GM18870 (cell line): Measurements from ENCODE around the gene GRM1.
A peak's percentile ranks its signal among the peaks of the same experiment; 100 is the strongest.
"Not testable (repeated sequence)": the region's sequence is repeated elsewhere in the genome, so short reads cannot be mapped to it uniquely, and the experiment has no call there.

Experiments used
- ATAC-seq: cut with Tn5 transposase; IDR thresholded peaks from one replicate; pipeline ENCODE4 v1.9.1; 2021; ENCODE audit warnings: moderate library complexity; ENCODE audit not compliant: unreplicated experiment

The GRM1 gene

DNA sequence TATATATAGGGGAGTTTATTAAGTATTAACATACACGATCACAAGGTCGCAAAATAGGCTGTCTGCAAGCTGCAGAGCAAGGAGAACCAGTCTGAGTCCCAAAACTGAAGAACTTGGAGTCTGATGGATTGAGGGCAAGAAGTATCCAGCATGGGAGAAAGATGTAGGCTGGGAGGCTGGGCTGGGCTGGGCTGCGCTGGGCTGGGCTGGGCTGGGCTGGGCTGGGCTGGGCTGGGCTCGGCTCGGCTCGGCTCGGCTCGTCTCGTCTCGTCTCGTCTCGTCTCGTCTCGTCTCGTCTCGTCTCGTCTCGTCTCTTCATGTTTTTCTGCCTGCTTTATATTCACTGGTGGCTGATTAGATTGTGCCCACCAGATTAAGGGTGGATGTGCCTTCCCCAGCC, 238.6 kb downstream of the GRM1 start:
- ATAC-seq, result no peak

DNA sequence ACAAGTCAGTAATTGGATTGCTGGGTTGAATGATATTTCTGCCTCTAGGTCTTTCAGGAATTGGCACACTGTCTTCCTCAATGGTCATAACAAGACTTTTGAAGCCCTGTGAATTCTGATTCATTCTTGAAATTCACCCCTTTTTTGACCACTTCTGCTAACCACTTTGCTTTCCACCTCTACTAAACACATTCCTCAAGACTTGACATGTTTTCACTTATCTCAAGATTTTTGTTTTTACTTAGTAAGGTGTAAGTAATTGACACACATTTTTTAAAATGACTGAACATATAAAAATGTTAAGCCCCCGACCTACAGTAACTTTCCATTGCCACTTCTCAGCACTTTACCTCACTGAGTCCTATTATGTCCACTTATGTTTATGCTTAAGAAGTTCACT, 239.1 kb downstream of the GRM1 start:
- no peak for ATAC-seq

DNA sequence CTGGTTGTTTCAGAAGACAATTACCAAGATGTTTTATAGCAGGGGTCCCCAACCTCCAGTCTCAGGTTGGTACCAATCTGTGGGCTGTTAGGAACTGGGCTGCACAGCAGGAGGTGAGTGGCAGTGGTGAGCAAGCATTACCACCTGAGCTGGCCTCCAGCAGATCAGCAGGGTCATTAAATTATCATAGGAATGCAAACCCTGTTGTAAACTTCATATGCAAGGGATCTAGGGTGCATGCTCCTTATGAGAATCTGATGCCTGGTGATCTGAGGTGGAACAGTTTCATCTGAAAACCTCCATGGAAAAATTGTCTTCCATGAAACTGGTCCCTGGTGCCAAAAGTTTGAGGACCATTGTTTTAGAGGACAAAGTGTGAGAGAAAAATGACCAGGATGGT, 240.6 kb downstream of the GRM1 start:
- ATAC-seq, result no peak

DNA sequence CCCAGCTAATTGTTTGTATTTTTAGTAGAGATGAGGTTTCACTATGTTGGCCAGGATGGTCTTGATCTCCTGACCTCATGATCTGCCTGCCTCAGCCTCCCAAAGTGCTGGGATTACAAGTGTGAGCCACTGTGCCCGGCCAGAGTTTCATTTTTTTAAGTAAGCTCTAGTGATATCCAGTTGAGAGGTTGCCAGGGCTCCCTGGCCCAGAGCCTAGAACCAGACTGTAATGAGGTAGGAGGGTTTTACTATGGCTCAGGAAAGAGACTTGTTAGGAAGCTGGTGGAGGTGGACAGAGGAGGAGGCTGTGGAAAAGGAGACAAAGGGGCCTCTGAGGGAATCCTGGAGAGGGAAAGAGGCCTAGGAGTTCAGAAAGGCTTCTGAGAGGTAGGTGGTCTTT, 242.3 kb downstream of the GRM1 start:
- not testable (repeated sequence) for ATAC-seq

DNA sequence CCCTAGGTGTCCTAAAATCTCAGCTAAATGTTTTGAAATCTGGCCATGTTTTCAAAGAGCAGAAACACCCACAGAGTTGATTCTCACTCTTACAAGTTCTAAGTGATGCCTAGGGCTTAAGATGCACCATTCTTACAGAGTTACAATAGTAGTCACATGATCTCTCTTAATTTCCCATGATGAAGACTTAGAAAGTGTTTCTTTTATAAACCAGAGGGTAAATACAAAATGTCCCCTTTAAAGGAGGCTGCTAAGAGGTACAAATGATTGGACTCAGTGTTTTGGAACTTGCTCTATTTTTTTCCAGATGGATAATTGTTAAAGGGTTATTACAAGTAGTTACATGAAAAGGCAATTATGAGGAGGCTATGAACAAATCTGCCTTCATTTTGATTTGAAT, 244.6 kb downstream of the GRM1 start:
- ATAC-seq, result no peak

DNA sequence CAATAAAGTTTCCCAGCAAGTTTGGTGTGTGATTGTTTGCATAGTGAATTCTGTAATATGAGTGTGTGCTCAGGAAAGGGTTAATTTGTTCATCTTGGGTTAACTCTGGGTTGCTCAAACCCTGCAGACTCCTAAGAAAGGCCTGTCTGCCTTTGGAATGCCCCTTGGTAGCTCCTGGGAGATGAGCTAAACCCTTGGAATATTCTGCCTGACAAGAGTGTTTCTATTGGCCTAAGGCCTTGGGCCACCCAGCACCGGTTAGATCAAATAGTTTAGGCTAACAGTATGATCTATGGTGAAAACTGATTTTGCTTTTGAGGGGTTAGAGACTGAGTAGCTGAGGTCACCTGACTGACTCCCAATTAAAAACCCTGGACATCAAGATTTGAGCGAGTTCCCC, 248.3 kb downstream of the GRM1 start:
- ATAC-seq, result no peak

DNA sequence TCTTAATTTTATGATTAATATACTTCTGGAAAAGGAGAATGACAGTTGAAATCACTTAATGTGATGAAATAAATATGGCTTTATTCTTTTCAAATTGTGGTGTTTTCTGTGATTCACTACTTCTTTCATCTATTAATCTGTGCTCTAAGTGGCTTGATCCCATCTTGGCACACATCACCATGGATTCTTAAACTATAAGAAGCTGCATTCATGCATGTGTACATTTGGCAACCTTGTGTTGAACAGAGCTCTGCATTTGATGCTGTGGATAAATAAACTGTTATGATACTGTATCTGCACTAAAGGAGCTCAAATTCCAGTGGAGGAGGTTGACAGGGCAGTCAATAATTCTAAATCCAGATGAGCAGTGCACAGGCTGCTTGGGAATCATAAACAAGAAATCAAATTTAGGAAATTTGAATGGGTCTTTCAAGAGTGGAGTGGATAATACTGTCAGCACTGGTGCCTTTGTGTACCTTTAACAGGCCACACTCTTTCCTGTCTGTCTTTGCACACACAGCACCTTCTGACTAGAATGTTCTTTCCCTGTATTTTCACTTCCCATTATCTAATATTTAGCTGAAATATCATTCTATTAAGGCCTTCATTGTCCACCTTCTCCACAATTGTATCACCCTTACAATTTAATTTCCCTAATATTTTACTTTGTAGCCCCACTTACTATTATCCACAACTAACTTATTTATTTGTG, 252.9 kb downstream of the GRM1 start:
- peak; percentile 53 for ATAC-seq

DNA sequence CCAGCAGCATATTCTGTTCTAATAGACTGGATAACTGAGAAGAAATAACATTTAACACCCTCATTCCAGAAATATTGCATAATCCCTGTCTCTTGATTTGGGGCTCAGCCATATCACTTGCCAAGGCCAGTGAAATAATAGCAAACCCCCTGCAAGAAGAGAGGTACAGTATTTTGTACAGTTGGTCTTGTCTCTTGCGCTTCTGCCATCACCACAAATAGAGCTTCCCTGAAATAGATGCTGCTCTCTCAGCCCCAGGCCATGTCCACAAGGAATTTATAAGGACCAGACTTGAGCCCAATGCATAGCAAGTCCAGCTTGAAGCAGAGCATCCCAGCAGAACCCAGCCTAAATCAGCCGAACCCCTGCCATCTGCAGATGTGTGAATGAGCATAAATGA, 254.0 kb downstream of the GRM1 start:
- no peak for ATAC-seq

DNA sequence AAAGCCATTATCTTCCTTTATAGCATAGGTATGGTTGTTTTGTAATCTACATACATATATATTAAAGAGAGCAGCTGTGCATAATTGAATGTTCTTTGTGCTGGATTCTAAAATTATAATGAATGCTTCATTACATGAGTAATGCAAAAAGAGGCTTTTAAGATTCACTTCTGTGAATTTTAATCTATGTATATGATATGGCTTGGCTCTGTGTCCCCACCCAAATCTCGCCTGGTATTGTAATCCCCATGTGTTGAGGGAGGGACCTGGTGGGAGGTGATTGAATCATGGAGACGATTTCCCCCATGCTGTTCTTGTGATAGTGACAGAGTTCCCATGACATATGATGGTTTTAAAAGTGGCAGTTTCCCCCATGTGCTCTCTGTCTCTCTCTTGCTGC, 255.4 kb downstream of the GRM1 start:
- no peak for ATAC-seq

DNA sequence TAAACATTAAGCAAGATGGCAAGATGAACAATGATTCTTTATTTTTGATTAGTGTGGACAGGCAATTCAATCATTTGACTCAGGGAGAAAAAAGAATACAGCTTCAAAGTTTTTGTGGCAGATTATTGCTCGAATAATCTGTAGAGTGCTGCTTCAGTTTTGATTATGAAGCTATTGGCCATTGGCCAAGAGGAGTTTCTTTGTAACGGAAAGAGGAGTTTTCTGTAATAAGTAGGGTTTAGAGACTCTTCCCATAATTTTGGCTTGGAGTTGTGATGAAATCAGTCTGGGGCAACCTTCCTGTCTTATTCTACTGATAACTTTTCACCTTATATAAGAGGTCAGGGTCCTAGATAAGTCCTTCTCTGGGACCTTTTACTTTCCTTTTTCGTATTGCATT, 258.1 kb downstream of the GRM1 start:
- ATAC-seq, result no peak

DNA sequence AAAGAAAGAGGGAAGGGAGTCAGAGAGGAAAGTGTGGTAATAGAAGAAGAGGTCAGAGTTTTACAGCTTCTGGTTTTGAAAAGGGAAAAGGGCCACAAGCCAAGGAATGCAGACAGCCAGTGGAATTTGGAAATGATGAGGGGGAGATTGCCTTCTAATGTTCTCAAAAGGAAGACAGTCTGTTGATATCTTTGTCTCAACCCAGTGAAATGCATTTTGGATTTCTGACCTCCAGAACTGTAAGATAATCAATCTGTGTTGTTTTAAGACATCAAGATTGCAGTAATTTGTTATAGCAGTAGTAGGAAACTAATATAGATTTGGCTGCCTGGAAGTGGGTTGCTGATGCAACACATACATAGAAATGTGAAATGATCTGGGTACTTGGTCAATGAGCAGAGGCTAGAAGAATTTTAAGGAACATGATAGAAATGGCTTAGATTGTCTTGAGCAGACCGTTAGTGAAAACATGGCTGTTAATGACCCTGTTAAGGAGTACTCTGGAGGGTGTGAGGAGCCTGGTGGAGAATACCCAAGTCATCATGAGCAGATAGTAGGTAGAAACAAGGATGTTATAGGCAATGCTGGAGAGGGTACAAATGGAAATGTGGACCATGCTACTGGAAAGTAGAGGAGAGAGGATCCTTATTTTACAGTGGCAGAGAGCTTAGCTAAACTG, 259.0 kb downstream of the GRM1 start:
- no peak for ATAC-seq

DNA sequence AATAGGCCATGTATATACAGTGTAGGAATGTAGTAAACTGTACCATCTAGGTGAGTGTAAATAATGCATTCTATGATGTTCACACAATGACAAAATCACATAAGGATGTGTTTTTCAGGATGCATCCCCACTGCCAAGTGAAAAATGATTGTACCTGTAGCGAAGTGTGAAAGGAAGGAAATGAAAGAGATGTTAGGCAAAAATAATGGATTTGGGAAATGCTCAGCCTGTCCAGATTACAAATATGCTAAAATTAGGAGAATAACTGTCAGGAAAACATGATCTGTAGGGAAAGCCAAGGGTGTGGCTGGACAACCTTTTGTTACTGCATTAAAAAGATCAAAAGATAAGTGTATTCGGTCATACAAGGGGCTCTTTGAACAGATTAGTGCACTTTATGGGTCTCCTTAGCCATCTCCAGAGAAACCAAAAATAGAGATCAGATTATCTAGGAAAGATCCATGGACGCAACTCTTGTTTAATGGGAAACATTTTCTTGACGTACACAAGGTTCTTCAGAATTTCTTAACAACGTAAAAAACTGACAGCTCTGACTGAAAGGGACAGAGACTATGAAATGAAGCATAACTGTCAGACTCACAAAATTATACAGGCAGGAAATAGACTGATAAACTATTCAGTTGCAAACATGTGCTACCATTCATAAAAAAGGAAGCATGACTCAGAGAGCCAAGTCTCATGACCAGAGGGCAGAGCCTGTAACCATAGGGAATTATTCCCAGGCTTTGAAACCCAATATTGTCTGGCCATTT, 261.1 kb downstream of the GRM1 start:
- no peak for ATAC-seq

DNA sequence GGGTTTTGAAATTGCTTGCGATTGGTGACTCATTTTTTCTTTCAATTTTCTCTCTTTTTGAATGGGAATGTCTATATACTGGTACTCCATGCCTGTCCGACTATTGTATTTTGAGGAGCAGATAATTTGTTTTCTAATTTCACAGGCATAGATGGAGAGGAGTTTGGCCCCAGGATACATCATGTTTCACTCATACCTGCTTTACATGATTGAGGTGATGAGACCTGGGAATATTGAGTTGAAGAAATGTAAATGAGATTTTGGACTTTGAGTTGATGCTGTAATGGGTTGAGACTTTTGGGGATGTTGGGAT, 261.7 kb downstream of the GRM1 start:
- no peak for ATAC-seq

DNA sequence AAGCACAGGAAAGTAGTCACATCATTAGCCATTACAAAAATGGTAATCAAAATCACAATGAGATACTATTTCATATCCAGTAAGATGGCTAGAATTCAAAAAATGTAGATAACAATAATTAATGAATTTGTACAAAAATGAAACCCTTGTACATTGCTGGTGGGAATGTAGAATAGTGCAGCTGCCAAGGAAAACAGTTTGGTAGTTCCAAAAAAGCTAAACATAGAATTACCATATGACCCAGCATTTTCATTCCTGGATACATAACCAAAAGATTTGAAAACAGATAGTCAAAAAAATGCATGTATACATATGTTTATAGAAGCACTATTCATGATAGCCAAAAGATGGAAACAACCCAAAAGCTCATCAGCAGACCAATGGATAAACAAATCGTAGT, 263.6 kb downstream of the GRM1 start:
- no peak for ATAC-seq

DNA sequence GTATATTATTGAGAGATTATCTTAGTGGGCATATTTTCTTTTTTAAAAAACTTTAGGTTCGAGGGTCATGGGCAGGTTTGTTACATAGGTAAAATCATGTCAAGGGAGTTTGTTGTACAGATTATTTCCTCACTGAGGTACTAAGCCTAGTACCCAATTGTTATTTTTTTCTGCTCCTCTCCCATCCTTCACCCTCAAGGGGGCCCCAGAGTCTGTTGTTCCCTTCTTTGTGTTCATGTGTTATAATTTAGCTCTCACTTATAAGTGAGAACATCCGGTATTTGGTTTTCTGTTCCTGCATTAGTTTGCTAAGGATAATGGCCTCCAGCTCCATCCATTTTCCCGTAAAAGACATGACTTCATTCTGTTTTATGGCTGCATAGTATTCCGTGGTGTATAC, 266.8 kb downstream of the GRM1 start:
- no peak for ATAC-seq

DNA sequence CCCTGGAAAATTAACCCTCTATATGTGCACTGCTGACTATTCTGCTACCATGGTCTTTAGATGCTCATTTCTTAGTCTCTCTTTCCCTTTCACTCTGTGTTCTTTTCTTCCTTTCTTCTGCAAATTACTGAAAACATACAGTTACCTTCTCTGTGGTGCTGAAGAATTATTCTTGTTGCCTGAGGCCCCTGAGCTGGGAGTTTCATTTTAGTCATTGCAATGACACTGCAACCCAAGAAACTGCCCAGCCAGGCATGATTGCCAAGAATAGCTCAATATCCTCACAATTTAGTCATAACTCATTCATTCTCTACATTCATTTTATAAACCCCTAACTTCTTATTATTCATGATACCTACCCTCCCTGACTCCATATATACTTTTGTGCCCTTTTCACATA, 269.0 kb downstream of the GRM1 start:
- ATAC-seq, result peak; percentile 55

DNA sequence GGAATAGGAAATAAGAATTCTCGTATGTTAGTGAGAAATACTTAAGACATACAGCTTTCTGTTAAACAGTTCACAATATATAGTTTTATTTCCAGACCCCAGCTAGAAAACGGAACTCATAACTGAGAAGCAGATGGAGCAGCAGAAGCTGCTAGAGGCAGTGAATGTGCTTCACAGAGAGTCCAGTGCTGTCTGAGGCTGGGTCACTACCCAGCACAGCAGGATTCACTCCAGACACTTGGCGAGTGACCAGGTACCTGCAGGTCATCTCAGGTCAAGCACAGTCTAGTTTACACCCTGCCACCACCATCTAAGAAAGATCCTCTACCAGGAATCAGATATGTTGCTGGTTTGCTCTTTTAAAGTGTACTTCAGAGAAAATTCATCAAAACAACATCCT, 271.7 kb downstream of the GRM1 start:
- no peak for ATAC-seq

DNA sequence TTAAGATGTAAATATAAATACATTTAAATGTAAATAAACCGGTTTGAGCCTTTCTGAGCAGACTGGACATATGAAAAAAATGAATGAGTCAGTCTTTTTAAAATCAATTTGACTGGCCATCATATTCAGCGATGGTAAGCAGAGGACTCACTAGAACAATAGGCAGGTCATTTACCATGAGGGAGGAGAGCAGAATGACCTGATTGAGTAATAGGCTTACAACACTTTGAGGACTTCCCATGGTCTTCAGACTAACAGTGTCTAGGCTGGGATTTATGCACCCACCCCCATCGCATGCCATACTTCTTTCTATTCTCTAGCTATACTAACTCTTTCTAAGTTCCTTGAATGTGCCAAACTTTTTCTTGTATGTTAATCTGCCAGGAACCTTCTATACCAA, 272.9 kb downstream of the GRM1 start:
- no peak for ATAC-seq

DNA sequence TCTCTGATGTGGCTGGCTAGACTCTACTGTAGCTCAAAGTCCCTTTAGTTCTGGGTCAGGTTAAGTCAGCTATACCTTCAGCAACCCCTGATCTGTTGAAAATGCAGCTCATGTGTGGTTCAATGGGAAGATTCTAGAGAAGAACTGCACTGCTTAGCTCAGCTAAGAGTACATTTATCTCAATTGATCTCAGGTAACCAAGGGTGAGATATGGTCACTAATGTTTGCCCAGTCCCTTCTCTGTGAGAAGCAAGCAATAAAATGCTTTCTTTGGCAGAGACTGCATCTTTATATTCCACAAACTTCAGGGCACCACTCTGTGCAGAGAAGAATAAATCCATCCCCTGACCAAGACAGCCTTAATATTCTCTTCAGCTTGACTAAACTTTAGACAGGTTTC, 274.1 kb downstream of the GRM1 start:
- no peak for ATAC-seq

DNA sequence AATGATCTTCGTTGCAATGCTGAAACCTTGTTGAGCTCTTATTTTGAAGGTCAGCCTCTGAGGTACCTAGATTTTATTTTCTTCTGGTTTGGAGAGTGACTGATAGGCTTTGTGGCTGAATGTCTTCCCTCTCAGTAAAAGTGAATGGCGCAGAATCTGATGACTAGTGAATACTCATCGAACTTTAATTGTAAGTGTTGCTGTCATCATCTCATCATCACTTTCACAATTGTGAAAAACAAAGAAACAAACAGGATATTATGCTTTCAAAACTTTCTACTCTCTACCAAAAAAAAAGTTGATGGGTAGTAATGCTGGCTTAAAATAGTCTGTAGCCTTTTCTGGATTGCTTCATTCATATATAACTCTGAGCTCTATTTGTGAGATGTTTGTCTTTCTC, 275.3 kb downstream of the GRM1 start:
- no peak for ATAC-seq

DNA sequence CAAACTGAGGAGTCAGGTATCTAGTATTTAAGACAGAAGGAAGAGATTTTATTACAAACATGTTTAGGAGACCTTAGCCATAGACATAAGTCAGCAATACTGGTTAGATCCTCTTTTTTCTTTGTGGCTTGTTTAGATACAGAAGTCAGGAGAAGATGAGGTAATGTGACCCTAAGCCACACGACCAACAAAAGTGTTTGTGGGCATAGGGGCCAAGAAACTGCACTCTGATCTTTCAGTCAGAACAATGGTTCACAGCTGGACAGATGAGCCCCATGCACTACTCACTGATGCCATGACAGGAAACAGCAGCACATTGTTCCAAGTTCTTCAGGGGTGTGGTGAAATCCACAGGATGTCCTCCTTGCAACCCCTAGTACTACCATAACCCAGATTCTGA, 276.2 kb downstream of the GRM1 start:
- ATAC-seq, result no peak

DNA sequence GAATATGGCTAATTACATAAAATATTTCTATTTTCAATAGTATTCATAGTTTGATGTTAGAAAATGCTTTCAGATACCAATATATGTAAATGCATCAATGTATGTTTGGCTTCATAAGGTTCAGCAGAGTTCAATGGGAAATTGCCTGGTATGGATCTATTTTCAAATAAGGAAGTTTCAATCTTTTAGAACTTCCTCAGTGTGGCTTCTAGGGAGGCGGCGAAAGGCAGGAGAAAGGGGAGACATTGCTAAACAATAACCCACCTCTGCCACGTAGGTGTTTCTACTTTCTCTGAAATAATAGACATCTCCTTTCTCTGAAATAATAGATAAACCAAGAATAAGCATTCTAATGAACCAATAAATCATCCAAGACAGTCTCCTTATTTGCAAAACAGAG, 277.1 kb downstream of the GRM1 start:
- ATAC-seq, result no peak
